HL-60 (cell line): ENCODE measurements around the gene CCL20.

Experiments
- DNase-seq, 2 experiments: peaks; one replicate each; pipeline ENCODE4 v3.0.0-alpha.2; 2010 to 2020; ENCODE audit warnings: low read depth in 1 of 2, low spot score in 1 of 2
- H3K27ac ChIP-seq: fragments of 250-450 bp; sonication (Bioruptor Pico); replicated peaks from 2 replicates; pipeline ENCODE4 v1.5.1; 2020; ENCODE audit warnings: mild to moderate bottlenecking, moderate library complexity
- H3K27me3 ChIP-seq: fragments of 250-450 bp; sonication (Bioruptor Pico); 2 replicates; pipeline ENCODE4 v1.5.1; 2021; ENCODE audit warnings: mild to moderate bottlenecking, moderate library complexity; ENCODE audit not compliant: insufficient read depth, poor library complexity, severe bottlenecking
- H3K4me3 ChIP-seq: replicated peaks from 2 replicates; pipeline ENCODE4 v1.5.1; 2011; ENCODE audit warnings: mild to moderate bottlenecking, control low read depth, low read length; ENCODE audit not compliant: insufficient read depth
- CTCF ChIP-seq: IDR thresholded peaks from one replicate; pipeline ENCODE4 v1.5.1; 2011; ENCODE audit warnings: low read length, control low read depth, inconsistent platforms; ENCODE audit not compliant: insufficient read depth
- GABPA ChIP-seq: IDR thresholded peaks from 2 replicates; pipeline ENCODE4 v1.6.1; 2012; ENCODE audit warnings: low read depth
- POLR2AphosphoS5 ChIP-seq: IDR thresholded peaks from 2 replicates; pipeline ENCODE4 v1.6.1; 2012; ENCODE audit warnings: low read depth
- REST ChIP-seq: IDR thresholded peaks from 2 replicates; pipeline ENCODE4 v1.6.1; 2012; ENCODE audit warnings: low read depth; ENCODE audit not compliant: insufficient replicate concordance
- SPI1 ChIP-seq: IDR thresholded peaks from 2 replicates; pipeline ENCODE4 v1.6.1; 2012; ENCODE audit warnings: low read depth, mild to moderate bottlenecking, borderline replicate concordance

The CCL20 gene

GRCh38 chr2:227826019-227826521 is 12.4 kb downstream of the CCL20 start:
- DNase-seq, result no peak
- no peaks in the 10 kb centered on the region for H3K27me3 ChIP-seq
- no peak overlapping the region for H3K27ac ChIP-seq
- H3K4me3 ChIP-seq, result no peak overlapping the region
- TF ChIP-seq GABPA, result no peak
- no peak for TF ChIP-seq CTCF
- TF ChIP-seq SPI1, result no peak
- no peak for TF ChIP-seq POLR2AphosphoS5
- no peak for TF ChIP-seq REST

- no peak overlapping the region for H3K4me3 ChIP-seq
- no peaks in the 10 kb centered on the region for H3K27me3 ChIP-seq
- TF ChIP-seq REST (no peak), CTCF (no peak)
- DNase-seq, result no peak
- H3K27ac ChIP-seq, result no peak overlapping the region
Measured at GRCh38 chr2:227826563-227826962, 12.9 kb downstream of the CCL20 start.

DNA sequence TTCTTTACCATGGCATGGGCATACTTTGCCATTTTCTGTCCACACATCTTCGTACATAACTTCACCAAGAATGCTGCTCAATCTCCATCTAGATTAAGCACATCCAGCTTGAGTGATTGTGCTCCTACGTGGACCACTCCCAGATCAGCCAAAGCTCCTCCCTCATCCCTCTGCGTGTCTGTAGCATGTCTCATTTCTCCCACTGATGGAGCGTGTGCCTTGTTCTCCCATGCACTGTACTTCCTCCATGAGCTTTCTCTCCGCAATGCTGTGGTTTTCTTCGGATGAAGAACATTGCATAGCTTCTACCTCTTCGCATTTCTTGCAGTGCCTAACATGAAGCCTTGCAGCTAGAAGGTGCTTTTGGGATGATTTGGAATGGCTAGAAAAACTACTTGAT is 13.5 kb downstream of the CCL20 start:
- Histone ChIP-seq H3K4me3 (no peak overlapping the region), H3K27ac (no peak overlapping the region), H3K27me3 (no peaks in the 10 kb centered on the region)
- DNase-seq, result peak in 1 of 2 experiments; percentile 63
- no peak for TF ChIP-seq CTCF
- no peak for TF ChIP-seq SPI1
- TF ChIP-seq POLR2AphosphoS5, result no peak
- TF ChIP-seq REST, result no peak
